Gastroesophageal sphincter (tissue), 3 donors: ENCODE measurements around the gene PRG3.

Source experiments
- CTCF ChIP-seq, 4 experiments: fragments of 200-600 bp in 2 of 4; fragments of 450-650 bp in 2 of 4; sonication (generic) in 1 of 4; IDR thresholded peaks; one replicate each; pipeline ENCODE4 v1.5.1; 2017 to 2019; ENCODE audit warnings: antibody characterized with exemption in 4 of 4, mild to moderate bottlenecking in 2 of 4, moderate library complexity in 2 of 4
- EP300 ChIP-seq: sonication (generic); formaldehyde crosslinking; IDR thresholded peaks from one replicate; pipeline ENCODE4 v1.6.1; 2017; ENCODE audit warnings: antibody characterized with exemption, mild to moderate bottlenecking
- POLR2A ChIP-seq, 2 donors: fragments of 450-650 bp; IDR thresholded peaks; one replicate each; pipeline ENCODE4 v1.6.1; 2017; ENCODE audit warnings: antibody characterized with exemption in 2 of 2, mild to moderate bottlenecking in 2 of 2, moderate library complexity in 1 of 2
- POLR2AphosphoS5 ChIP-seq: sonication (generic); formaldehyde crosslinking; IDR thresholded peaks from one replicate; pipeline ENCODE4 v1.6.1; 2017; ENCODE audit warnings: antibody characterized with exemption

- TF ChIP-seq CTCF (IDR thresholded peaks at IDR 0.05), result no peak
- TF ChIP-seq POLR2AphosphoS5, result no peak
- TF ChIP-seq EP300, result no peak
- TF ChIP-seq POLR2A (IDR thresholded peaks at IDR 0.05), result no peak
Observed at GRCh38 chr11:57361926-57362325, 19.0 kb downstream of the PRG3 start.
